Natural killer cell (primary cell): ENCODE data around the gene CACNA1B. TPM values are rescaled to one million over a fixed set of nuclear protein-coding genes. Genes with fewer than 3 reads are reported as not detected.

Experiments
- ATAC-seq, 3 donors: fragments of 150-1000 bp in 2 of 3; fragments of 200-7000 bp in 1 of 3; cut with Tn5 transposase; 1 replicate in 1 of 3; 2 replicates in 2 of 3; pipeline ENCODE4 v1.10.0; 2021; ENCODE audit warnings: mild to moderate bottlenecking in 2 of 3, moderate library complexity in 2 of 3
- DNase-seq, 2 donors: peaks; one replicate each; pipeline versions ENCODE4 v3.0.0 to v3.0.0-alpha.2; 2013 to 2021; ENCODE audit warnings: mixed read lengths in 1 of 2
- H3K27ac ChIP-seq: one replicate; pipeline ENCODE4 v1.5.1; 2013; ENCODE audit warnings: mild to moderate bottlenecking, low read length
- H3K27me3 ChIP-seq: one replicate; pipeline ENCODE4 v1.6.1; 2013; ENCODE audit warnings: low read length; ENCODE audit not compliant: control insufficient read depth, insufficient read depth
- H3K36me3 ChIP-seq: one replicate; pipeline ENCODE4 v1.6.1; 2013; ENCODE audit warnings: low read length; ENCODE audit not compliant: control insufficient read depth, insufficient read depth
- H3K4me1 ChIP-seq: one replicate; pipeline ENCODE4 v1.6.1; 2013; ENCODE audit warnings: low read length; ENCODE audit not compliant: control insufficient read depth, insufficient read depth
- H3K4me3 ChIP-seq: one replicate; pipeline ENCODE4 v1.5.1; 2013; ENCODE audit warnings: low read length
- H3K9me3 ChIP-seq: one replicate; pipeline ENCODE4 v1.6.1; 2013; ENCODE audit warnings: low read length; ENCODE audit not compliant: control insufficient read depth, insufficient read depth
- H3K27ac Mint-ChIP-seq, 2 donors: one replicate each; pipeline ENCODE4 v1.8.0; 2022; ENCODE audit warnings: mild to moderate bottlenecking in 2 of 2, mixed read lengths in 2 of 2, moderate library complexity in 1 of 2
- H3K27me3 Mint-ChIP-seq, 2 donors: one replicate each; pipeline ENCODE4 v1.8.0; 2022; ENCODE audit warnings: low read depth in 2 of 2, mixed read lengths in 2 of 2
- H3K36me3 Mint-ChIP-seq: one replicate; pipeline ENCODE4 v1.8.0; 2022; ENCODE audit warnings: mixed read lengths
- H3K4me1 Mint-ChIP-seq, 2 donors: one replicate each; pipeline ENCODE4 v1.8.0; 2022; ENCODE audit warnings: mixed read lengths in 2 of 2
- H3K4me3 Mint-ChIP-seq: one replicate; pipeline ENCODE4 v1.8.0; 2022; ENCODE audit warnings: mild to moderate bottlenecking, moderate library complexity, mixed read lengths
- H3K9me3 Mint-ChIP-seq, 2 donors: one replicate each; pipeline ENCODE4 v1.8.0; 2022; ENCODE audit warnings: mixed read lengths in 2 of 2
- CTCF ChIP-seq: fragments of 200-600 bp; IDR thresholded peaks from one replicate; pipeline ENCODE4 v1.8.0; 2022; ENCODE audit warnings: antibody characterized with exemption
- WGBS: methylation state at CpG from one replicate; pipeline ENCODE4 v1.1.7; 2013; ENCODE audit warnings: missing lambda C conversion rate; ENCODE audit not compliant: insufficient coverage; 5-methylcytosine and 5-hydroxymethylcytosine counted together
- intact Hi-C: fragments of 100-400 bp; cut with micrococcal nuclease; formaldehyde crosslinking; loops from one replicate; pipeline ENCODE4 v1.14.2; 2022
- total RNA-seq, 4 donors: library from RNA; stranded (reverse); fragments of 120-200 nt in 1 of 4; gene quantifications; one replicate each; pipeline versions ENCODE4 v1.2.3 to v1.2.4, GENCODE V29; 2013 to 2022

Gene CACNA1B
- total RNA-seq, 3 donors from 2014 or later (not counting 1 experiment from before 2014, with no cell fraction given) = 0.07 TPM; not detected in 2

GRCh38 chr9:138119202-138120027, 241.8 kb downstream of the CACNA1B start:
- no peak overlapping the region for H3K27ac Mint-ChIP-seq
- H3K4me1 Mint-ChIP-seq = peaks cover 0 to 5% of the 10 kb centered on the region in 2 donors
- DNase-seq (no peak), ATAC-seq (no peak)
- no peaks in the 10 kb centered on the region for H3K36me3 ChIP-seq
- H3K9me3 Mint-ChIP-seq = no peaks in the 10 kb centered on the region
- no peak overlapping the region for H3K4me3 Mint-ChIP-seq
- H3K9me3 ChIP-seq = no peaks in the 10 kb centered on the region
- no peak overlapping the region for H3K4me3 ChIP-seq
- WGBS = 87% methylated on average over 25 of the region's 25 CpGs
- H3K36me3 Mint-ChIP-seq = no peaks in the 10 kb centered on the region
- peaks cover 0 to 3% of the 10 kb centered on the region in 2 donors for H3K27me3 Mint-ChIP-seq
- no peak for TF ChIP-seq CTCF
- intact Hi-C loops = no loop called here
- no peak overlapping the region for H3K27ac ChIP-seq
- no peaks in the 10 kb centered on the region for H3K27me3 ChIP-seq
- H3K4me1 ChIP-seq = no peaks in the 10 kb centered on the region

DNA sequence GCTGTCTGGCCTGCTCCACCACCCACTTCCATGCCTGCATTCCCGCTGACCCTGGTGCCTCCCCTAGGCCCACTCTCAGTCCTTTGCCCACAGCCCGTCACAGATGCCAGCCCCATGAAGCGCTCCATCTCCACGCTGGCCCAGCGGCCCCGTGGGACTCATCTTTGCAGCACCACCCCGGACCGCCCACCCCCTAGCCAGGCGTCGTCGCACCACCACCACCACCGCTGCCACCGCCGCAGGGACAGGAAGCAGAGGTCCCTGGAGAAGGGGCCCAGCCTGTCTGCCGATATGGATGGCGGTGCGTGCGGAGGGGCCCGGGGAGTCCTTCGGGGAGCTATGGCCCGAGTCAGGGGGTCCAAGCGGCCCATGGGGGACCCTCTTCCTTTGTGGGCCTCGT, 242.5 kb downstream of the CACNA1B start:
- Histone ChIP-seq H3K4me3 (no peak overlapping the region), H3K36me3 (no peaks in the 10 kb centered on the region), H3K27me3 (no peaks in the 10 kb centered on the region), H3K4me1 (no peaks in the 10 kb centered on the region), H3K9me3 (no peaks in the 10 kb centered on the region), H3K27ac (no peak overlapping the region)
- WGBS = 93% methylated on average over 23 of the region's 23 CpGs
- DNase-seq (no peak), ATAC-seq (no peak)
- H3K36me3 Mint-ChIP-seq = no peaks in the 10 kb centered on the region
- no peak overlapping the region for H3K4me3 Mint-ChIP-seq
- peaks cover 0 to 5% of the 10 kb centered on the region in 2 donors for H3K4me1 Mint-ChIP-seq
- no peaks in the 10 kb centered on the region for H3K9me3 Mint-ChIP-seq
- no peak overlapping the region for H3K27ac Mint-ChIP-seq
- intact Hi-C loops = no loop called here
- no peak for TF ChIP-seq CTCF
- peaks cover 0 to 3% of the 10 kb centered on the region in 2 donors for H3K27me3 Mint-ChIP-seq

DNA sequence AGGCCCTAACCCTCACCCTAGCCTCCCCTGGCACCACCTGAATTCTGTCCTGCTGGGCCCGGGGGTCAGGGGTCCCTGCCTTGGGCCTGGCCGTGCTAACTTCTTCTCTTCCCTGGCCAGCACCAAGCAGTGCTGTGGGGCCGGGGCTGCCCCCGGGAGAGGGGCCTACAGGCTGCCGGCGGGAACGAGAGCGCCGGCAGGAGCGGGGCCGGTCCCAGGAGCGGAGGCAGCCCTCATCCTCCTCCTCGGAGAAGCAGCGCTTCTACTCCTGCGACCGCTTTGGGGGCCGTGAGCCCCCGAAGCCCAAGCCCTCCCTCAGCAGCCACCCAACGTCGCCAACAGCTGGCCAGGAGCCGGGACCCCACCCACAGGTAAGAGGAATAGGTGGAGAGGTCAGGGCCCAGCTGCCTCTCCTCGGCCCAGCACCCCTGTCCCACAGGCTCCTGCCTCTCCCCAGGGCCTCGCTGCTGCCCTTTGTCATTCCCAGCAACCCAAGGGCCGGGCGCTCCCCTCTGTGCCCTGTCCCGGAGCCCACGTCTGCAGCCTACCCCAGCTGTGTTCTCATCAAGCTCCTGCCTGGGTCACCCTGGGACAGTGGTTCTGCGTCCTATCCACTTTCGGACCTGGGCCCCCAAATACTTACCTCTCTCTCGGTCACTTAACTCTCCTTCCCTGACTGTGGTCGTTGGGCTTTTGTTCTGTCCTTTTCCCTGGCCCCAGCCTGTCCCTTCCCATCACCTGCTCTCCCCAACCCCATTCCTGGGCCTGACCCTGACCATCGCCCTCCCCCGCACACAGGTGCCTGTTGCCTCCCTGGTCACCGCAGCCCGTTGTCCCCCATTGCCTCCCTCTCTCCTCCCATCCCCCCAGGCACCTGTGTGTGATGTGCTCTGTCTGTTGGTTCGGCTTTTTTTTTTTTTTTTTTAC, 243.2 kb downstream of the CACNA1B start:
- peaks cover 0 to 3% of the 10 kb centered on the region in 2 donors for H3K27me3 Mint-ChIP-seq
- no peaks in the 10 kb centered on the region for H3K9me3 Mint-ChIP-seq
- Histone ChIP-seq H3K27ac (no peak overlapping the region), H3K4me3 (no peak overlapping the region), H3K9me3 (no peaks in the 10 kb centered on the region), H3K36me3 (no peaks in the 10 kb centered on the region), H3K4me1 (no peaks in the 10 kb centered on the region), H3K27me3 (no peaks in the 10 kb centered on the region)
- no peak for ATAC-seq
- intact Hi-C loops = no loop called here
- peaks cover 0 to 5% of the 10 kb centered on the region in 2 donors for H3K4me1 Mint-ChIP-seq
- no peak overlapping the region for H3K27ac Mint-ChIP-seq
- DNase-seq = no peak
- WGBS = 91% methylated on average over 34 of the region's 36 CpGs
- no peak for TF ChIP-seq CTCF
- no peaks in the 10 kb centered on the region for H3K36me3 Mint-ChIP-seq
- H3K4me3 Mint-ChIP-seq = no peak overlapping the region
